Measurements from ENCODE around the gene AMOT.

AMOT gene

DNA sequence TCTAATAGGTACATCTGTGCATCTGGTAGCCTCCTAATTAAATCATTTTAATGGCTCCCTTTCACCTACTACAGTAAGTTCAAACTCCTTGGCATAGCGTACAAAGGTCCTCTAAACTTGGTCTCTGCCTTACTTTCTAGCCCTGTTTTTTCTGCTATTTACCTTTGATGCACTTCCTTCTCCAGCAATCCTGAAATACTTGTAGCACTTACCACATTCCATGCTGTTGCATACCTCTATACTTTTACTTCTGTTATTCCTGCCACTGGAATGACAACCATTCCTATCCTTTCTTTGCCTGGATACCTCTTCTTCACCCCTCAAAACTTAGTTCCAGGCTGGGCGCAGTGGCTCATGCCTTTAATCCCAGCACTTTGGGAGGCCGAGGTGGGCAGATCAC, 104.3 kb downstream of the AMOT start:
- no peak for DNase-seq

DNA sequence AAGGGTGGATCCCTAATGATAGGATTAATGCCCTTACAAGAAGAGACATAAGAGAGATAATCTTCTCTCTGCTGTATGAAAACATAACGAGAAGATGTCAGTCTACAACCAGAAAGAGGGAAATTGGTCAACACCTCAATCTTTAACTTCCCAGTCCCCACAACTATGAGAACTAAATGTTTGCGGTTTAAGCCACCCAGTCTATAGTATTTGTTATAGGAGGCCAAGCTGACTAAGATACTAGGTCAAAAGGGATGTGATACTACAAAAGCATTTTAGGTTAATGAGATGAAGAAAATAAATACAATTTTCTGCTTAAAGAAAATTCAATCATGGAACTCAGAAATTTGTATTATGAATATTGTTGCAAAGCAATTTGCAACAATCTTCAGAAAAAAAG, 105.5 kb downstream of the AMOT start:
- DNase-seq, result no peak

DNA sequence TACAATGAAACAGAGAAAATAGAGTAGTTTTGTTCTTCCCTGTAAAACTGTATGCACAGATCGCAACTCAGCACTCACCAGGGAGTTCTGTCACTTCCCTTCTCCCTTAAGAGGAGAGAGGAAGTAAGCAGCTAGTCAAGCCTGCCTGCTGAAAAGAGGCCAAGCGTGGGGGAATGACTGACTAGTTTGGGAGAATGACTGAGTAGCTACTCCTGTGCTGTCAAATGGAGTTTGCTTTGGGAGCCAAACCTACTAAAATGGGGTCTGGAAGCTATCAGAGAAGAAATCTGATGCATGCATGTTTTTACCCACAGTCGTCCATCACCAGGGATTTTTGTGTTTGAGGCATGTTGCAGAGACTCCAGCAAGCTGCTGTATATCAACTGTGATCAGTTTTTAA, 106.3 kb downstream of the AMOT start:
- no peak for DNase-seq

- no peak for DNase-seq
Measured at GRCh38 chrX:112731793-112732192, 108.8 kb downstream of the AMOT start.
